CD4-positive, alpha-beta T cell (primary cell): ENCODE results near the gene PORCN. TPM values are rescaled to one million over a fixed set of nuclear protein-coding genes. Genes with fewer than 3 reads are reported as not detected.

Experiments used
- ATAC-seq: fragments of 200-7000 bp; cut with Tn5 transposase; one replicate; pipeline ENCODE4 v1.10.0; 2022; ENCODE audit warnings: mild to moderate bottlenecking; ENCODE audit not compliant: poor library complexity
- CTCF ChIA-PET: fragments of 350-600 bp; sonication (Branson Sonifier 250); formaldehyde crosslinking; loops from one replicate; lab custom pipeline; 2021; ENCODE audit warnings: antibody characterized with exemption, inconsistent platforms; lab: Charles Lee
- POLR2A ChIA-PET: fragments of 350-600 bp; sonication (Branson Sonifier 250); formaldehyde crosslinking; loops from one replicate; lab custom pipeline; 2021; ENCODE audit warnings: antibody characterized with exemption, inconsistent platforms; lab: Charles Lee
- DNase-seq, 14 experiments: peaks; one replicate each; pipeline ENCODE4 v3.0.0-alpha.2; 2013 to 2020; ENCODE audit warnings: mixed read lengths in 2 of 14
- H3K27ac ChIP-seq, 2 donors: one replicate each; pipeline versions ENCODE4 v1.5.1 to v1.7.0; 2013; ENCODE audit warnings: low read length in 2 of 2, low read depth in 1 of 2, mild to moderate bottlenecking in 1 of 2
- H3K27me3 ChIP-seq, 2 experiments: 1 replicate in 1 of 2; 2 replicates in 1 of 2; pipeline versions ENCODE4 v1.6.1 to v1.7.0; 2013; ENCODE audit warnings: low read length in 2 of 2, control low read depth in 1 of 2, mild to moderate bottlenecking in 1 of 2, moderate library complexity in 1 of 2; ENCODE audit not compliant: insufficient read depth in 2 of 2, control insufficient read depth in 1 of 2
- H3K36me3 ChIP-seq: one replicate; pipeline ENCODE4 v1.6.1; 2013; ENCODE audit warnings: low read length, control low read depth; ENCODE audit not compliant: insufficient read depth
- H3K4me1 ChIP-seq: one replicate; pipeline ENCODE4 v1.6.1; 2013; ENCODE audit warnings: low read length, control low read depth; ENCODE audit not compliant: insufficient read depth
- H3K4me3 ChIP-seq: one replicate; pipeline ENCODE4 v1.5.1; 2013; ENCODE audit warnings: mild to moderate bottlenecking, low read length, moderate library complexity
- H3K9me3 ChIP-seq, 2 experiments: 1 replicate in 1 of 2; 2 replicates in 1 of 2; pipeline versions ENCODE4 v1.6.1 to v1.7.0; 2013; ENCODE audit warnings: low read length in 2 of 2, mild to moderate bottlenecking in 2 of 2, control low read depth in 1 of 2, moderate library complexity in 1 of 2; ENCODE audit not compliant: control insufficient read depth in 1 of 2, insufficient read depth in 1 of 2
- H3K27ac Mint-ChIP-seq: one replicate; pipeline ENCODE4 v1.8.0; 2020; ENCODE audit warnings: mixed read lengths
- H3K27me3 Mint-ChIP-seq: one replicate; pipeline ENCODE4 v1.8.0; 2021; ENCODE audit warnings: mixed read lengths
- H3K36me3 Mint-ChIP-seq: one replicate; pipeline ENCODE4 v1.8.0; 2021; ENCODE audit warnings: low read depth, mixed read lengths
- H3K4me1 Mint-ChIP-seq: one replicate; pipeline ENCODE4 v1.8.0; 2021; ENCODE audit warnings: low read depth, mixed read lengths
- H3K4me3 Mint-ChIP-seq: one replicate; pipeline ENCODE4 v1.8.0; 2020; ENCODE audit warnings: mild to moderate bottlenecking, mixed read lengths
- H3K9me3 Mint-ChIP-seq: one replicate; pipeline ENCODE4 v1.8.0; 2020; ENCODE audit warnings: mixed read lengths
- CTCF ChIP-seq: fragments of 200-600 bp; IDR thresholded peaks from one replicate; pipeline ENCODE4 v1.8.0; 2022; ENCODE audit warnings: antibody characterized with exemption, mild to moderate bottlenecking
- intact Hi-C, 2 experiments: fragments of 100-400 bp; cut with DNase I in 1 of 2; cut with micrococcal nuclease in 1 of 2; formaldehyde crosslinking; loops; one replicate each; pipeline versions ENCODE4 v1.15.1 to v1.9.0; 2023 to 2025; cut with DNase I, micrococcal nuclease
- total RNA-seq, 174 experiments: library from RNA in 2 of 174; stranded (reverse) in 2 of 174; gene quantifications; one replicate each; pipeline ENCODE4 v1.2.3 and lab custom pipeline; 2021 to 2026

The PORCN gene
- total RNA-seq, 2 experiments from 2014 or later, result 12.0 to 14.1 TPM

- CTCF ChIA-PET, result no interaction called here
- Histone ChIP-seq H3K9me3 (no peaks in the 10 kb centered on the region), H3K27me3 (no peaks in the 10 kb centered on the region), H3K4me1 (peaks cover 22% of the 10 kb centered on the region), H3K4me3 (no peak overlapping the region), H3K27ac (no peak overlapping the region), H3K36me3 (peaks cover 35% of the 10 kb centered on the region)
- no peak for TF ChIP-seq CTCF
- H3K4me3 Mint-ChIP-seq, result peak overlapping the region; percentile 90
- ATAC-seq, result no peak
- H3K36me3 Mint-ChIP-seq, result peaks cover 49% of the 10 kb centered on the region
- H3K4me1 Mint-ChIP-seq, result peaks cover 23% of the 10 kb centered on the region
- peak overlapping the region; percentile 14 for H3K27ac Mint-ChIP-seq
- intact Hi-C loops, result loop anchor here (2.0 to 10.0 kb wide), 6 partner anchors 31 to 823 kb away; partner anchors contain the start of genes EBP (in 2 of the 2), TBC1D25 (in 2 of the 2), ELK1 (in 1 of the 2) and PORCN (in 1 of the 2)
- no peak for DNase-seq
- POLR2A ChIA-PET, result no interaction called here
- no peaks in the 10 kb centered on the region for H3K9me3 Mint-ChIP-seq
- no peaks in the 10 kb centered on the region for H3K27me3 Mint-ChIP-seq
Measured at GRCh38 chrX:48477960-48478755, 30.6 kb upstream of the PORCN start.

- H3K27ac ChIP-seq, result no peak overlapping the region
- H3K27me3 ChIP-seq, result no peaks in the 10 kb centered on the region
- intact Hi-C loops, result loop anchor here (5.0 to 10.0 kb wide), 5 partner anchors 43 to 824 kb away; partner anchors contain the start of genes EBP (in 2 of the 2), TBC1D25 (in 2 of the 2), ELK1 (in 1 of the 2) and RBM3 (in 1 of the 2)
- no peak for TF ChIP-seq CTCF
- no peak overlapping the region for H3K4me3 Mint-ChIP-seq
- H3K36me3 Mint-ChIP-seq, result peaks cover 53% of the 10 kb centered on the region
- H3K36me3 ChIP-seq, result peaks cover 40% of the 10 kb centered on the region
- H3K27ac Mint-ChIP-seq, result peak overlapping the region; percentile 14
- H3K4me3 ChIP-seq, result no peak overlapping the region
- peaks cover 22% of the 10 kb centered on the region for H3K4me1 ChIP-seq
- ATAC-seq, result no peak
- H3K4me1 Mint-ChIP-seq, result peaks cover 23% of the 10 kb centered on the region
- H3K9me3 ChIP-seq, result no peaks in the 10 kb centered on the region
- no peaks in the 10 kb centered on the region for H3K27me3 Mint-ChIP-seq
- H3K9me3 Mint-ChIP-seq, result no peaks in the 10 kb centered on the region
- CTCF ChIA-PET, result no interaction called here
- no peak for DNase-seq
- POLR2A ChIA-PET, result no interaction called here
Measured at GRCh38 chrX:48478806-48479205, 30.0 kb upstream of the PORCN start.

- H3K27ac Mint-ChIP-seq, result peak overlapping the region; percentile 47
- intact Hi-C loops, result no loop called here
- H3K4me1 ChIP-seq, result peaks cover 19% of the 10 kb centered on the region
- H3K4me1 Mint-ChIP-seq, result peaks cover 23% of the 10 kb centered on the region
- H3K27me3 ChIP-seq, result no peaks in the 10 kb centered on the region
- H3K27me3 Mint-ChIP-seq, result no peaks in the 10 kb centered on the region
- ATAC-seq, result no peak
- H3K9me3 ChIP-seq, result no peaks in the 10 kb centered on the region
- no peak for TF ChIP-seq CTCF
- no peak overlapping the region for H3K4me3 Mint-ChIP-seq
- H3K36me3 Mint-ChIP-seq, result peaks cover 53% of the 10 kb centered on the region
- no peaks in the 10 kb centered on the region for H3K9me3 Mint-ChIP-seq
- ChIA-PET CTCF (no interaction called here), POLR2A (no interaction called here)
- H3K4me3 ChIP-seq, result no peak overlapping the region
- H3K27ac ChIP-seq, result no peak overlapping the region
- peaks cover 40% of the 10 kb centered on the region for H3K36me3 ChIP-seq
- DNase-seq, result no peak
Measured at GRCh38 chrX:48480142-48480541, 28.6 kb upstream of the PORCN start.
